ENCODE results near the gene TVP23B. TPM values are rescaled to one million over a fixed set of nuclear protein-coding genes. Genes with fewer than 3 reads are reported as not detected.
"Not testable (repeated sequence)": the region's sequence is repeated elsewhere in the genome, so short reads cannot be mapped to it uniquely, and the experiment has no call there.

Gene TVP23B
- total RNA-seq (10 to 100 TPM; 11.8 to 21.1 (median 15.5) TPM), polyA plus RNA-seq (10 to 100 TPM; 18.8 to 48.5 (median 40.8) TPM)
- long read RNA-seq, donor 1, transcript TVP23B-201 (7 exons, 2,064 nt) = major isoform, 17 of 21 reads
- long read RNA-seq, donor 1, partial matches to known transcripts = 2 of 21 reads
- long read RNA-seq, donor 1, other reads (novel, unspliced or antisense) = 1 of 21 reads
- long read RNA-seq, donor 2, transcript TVP23B-201 (7 exons, 2,064 nt) = major isoform, 39 of 49 reads
- long read RNA-seq, donor 2, partial matches to known transcripts = 2 of 49 reads
- long read RNA-seq, donor 2, other reads (novel, unspliced or antisense) = 2 of 49 reads

- ATAC-seq = peak; percentile 99 to 100 (median 100)
- H3K27me3 ChIP-seq (ENCODE audit: insufficient read depth in 3 of 3, low read length in 2 of 3); H3K9me3 ChIP-seq; intact Hi-C loops (cut with DNase I); H3K36me3 ChIP-seq (ENCODE audit: insufficient read depth in 1 of 2, low read depth in 1 of 2); H3K4me1 ChIP-seq: not testable (repeated sequence)
- peak within 1 kb of the TSS; percentile 81 for H3K27ac ChIP-seq
- DNase-seq = peak; percentile 96 to 98
- 0 to 1% (median 0%) methylated on average over 40 to 55 of the region's 56 CpGs for WGBS, 3 donors
- peak within 1 kb of the TSS; percentile 71 for H3K4me3 ChIP-seq
Measured at GRCh38 chr17:18780991-18781718, at the start of gene TVP23B. TVP23B (plus strand) TSS chr17:18781183; CDS start chr17:18781294, 111 bp downstream.

GRCh38 chr17:18732438-18732837 is 48.5 kb upstream of the TVP23B start:
- H3K27ac ChIP-seq; H3K27me3 ChIP-seq (ENCODE audit: insufficient read depth in 3 of 3, low read length in 2 of 3); H3K4me3 ChIP-seq; DNase-seq; H3K9me3 ChIP-seq; intact Hi-C loops (cut with DNase I); H3K4me1 ChIP-seq: not testable (repeated sequence)
- 86 to 100% (median 87%) methylated on average over 1 of the region's 1 CpG for WGBS, 3 donors
- H3K36me3 ChIP-seq (ENCODE audit: insufficient read depth in 1 of 2, low read depth in 1 of 2) = peaks cover 0 to 61% of the 10 kb centered on the region in 2 donors
- peak in 3 of 4 donors; percentile 20 to 58 (median 44) for ATAC-seq

- peak; percentile 67 to 96 (median 94) for ATAC-seq
- 35 to 81% (median 57%) methylated on average over 3 to 4 of the region's 4 CpGs for WGBS, 3 donors
- H3K4me3 ChIP-seq; H3K4me1 ChIP-seq; intact Hi-C loops (cut with DNase I); DNase-seq; H3K27ac ChIP-seq; H3K9me3 ChIP-seq; H3K27me3 ChIP-seq (ENCODE audit: insufficient read depth in 3 of 3, low read length in 2 of 3): not testable (repeated sequence)
- peaks cover 0 to 59% of the 10 kb centered on the region in 2 donors for H3K36me3 ChIP-seq (ENCODE audit: insufficient read depth in 1 of 2, low read depth in 1 of 2)
Measured at GRCh38 chr17:18733350-18733749, 47.6 kb upstream of the TVP23B start.

- H3K4me3 ChIP-seq; DNase-seq; ATAC-seq; intact Hi-C loops (cut with DNase I); H3K27me3 ChIP-seq (ENCODE audit: insufficient read depth in 3 of 3, low read length in 2 of 3); H3K27ac ChIP-seq; H3K4me1 ChIP-seq; H3K9me3 ChIP-seq: not testable (repeated sequence)
- H3K36me3 ChIP-seq (ENCODE audit: insufficient read depth in 1 of 2, low read depth in 1 of 2) = peaks cover 0 to 14% of the 10 kb centered on the region in 2 donors
- 47 to 76% (median 57%) methylated on average over 7 of the region's 7 CpGs for WGBS, 3 donors
Measured at GRCh38 chr17:18739616-18740391, 41.2 kb upstream of the TVP23B start.

DNA sequence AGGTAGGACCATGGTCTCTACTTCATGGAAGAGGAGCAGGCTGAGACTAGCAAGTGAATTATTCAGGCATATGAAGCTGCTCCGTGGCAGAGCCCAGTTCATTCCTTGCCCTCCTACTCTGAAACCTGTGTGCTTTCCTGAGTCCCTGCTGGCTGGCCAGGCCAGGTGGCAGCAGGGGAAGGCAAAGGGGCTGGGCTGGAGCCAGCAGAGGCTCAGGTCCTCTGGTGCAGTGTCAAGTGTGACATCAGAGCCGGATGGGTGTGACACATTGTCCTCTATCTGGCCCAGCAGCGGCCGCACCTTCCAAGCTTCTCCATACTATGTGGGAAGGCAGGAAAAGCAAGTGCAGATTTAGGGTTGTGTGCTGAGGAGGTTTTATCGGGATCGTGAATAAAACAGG is 39.8 kb upstream of the TVP23B start:
- H3K27me3 ChIP-seq (ENCODE audit: insufficient read depth in 3 of 3, low read length in 2 of 3); intact Hi-C loops (cut with DNase I); H3K4me1 ChIP-seq; H3K9me3 ChIP-seq; H3K4me3 ChIP-seq; H3K36me3 ChIP-seq (ENCODE audit: insufficient read depth in 1 of 2, low read depth in 1 of 2): not testable (repeated sequence)
- ATAC-seq = peak; percentile 88 to 94 (median 90)
- peak in 1 of 2 donors; percentile 52 for DNase-seq
- peak overlapping the region; percentile 36 for H3K27ac ChIP-seq
- WGBS, 3 donors = 72 to 74% (median 74%) methylated on average over 2 to 3 of the region's 6 CpGs

GRCh38 chr17:18743699-18744421 is 37.1 kb upstream of the TVP23B start, which contains the start of gene FBXW10:
FBXW10 (plus strand) TSS chr17:18744054; CDS start chr17:18744245, 191 bp downstream.
- intact Hi-C loops (cut with DNase I); H3K36me3 ChIP-seq (ENCODE audit: insufficient read depth in 1 of 2, low read depth in 1 of 2); DNase-seq; H3K27ac ChIP-seq; H3K27me3 ChIP-seq (ENCODE audit: insufficient read depth in 3 of 3, low read length in 2 of 3); H3K9me3 ChIP-seq; H3K4me3 ChIP-seq; H3K4me1 ChIP-seq: not testable (repeated sequence)
- ATAC-seq = peak in 1 of 4 donors; percentile 38
- 15 to 29% (median 23%) methylated on average over 9 of the region's 10 CpGs for WGBS, 3 donors

- H3K27me3 ChIP-seq (ENCODE audit: insufficient read depth in 3 of 3, low read length in 2 of 3); H3K9me3 ChIP-seq; H3K27ac ChIP-seq; H3K4me1 ChIP-seq; DNase-seq; H3K36me3 ChIP-seq (ENCODE audit: insufficient read depth in 1 of 2, low read depth in 1 of 2); intact Hi-C loops (cut with DNase I); ATAC-seq; H3K4me3 ChIP-seq: not testable (repeated sequence)
- WGBS, 3 donors = 62 to 83% (median 64%) methylated on average over 3 to 4 of the region's 4 CpGs
Measured at GRCh38 chr17:18744726-18745125, 36.3 kb upstream of the TVP23B start.

DNA sequence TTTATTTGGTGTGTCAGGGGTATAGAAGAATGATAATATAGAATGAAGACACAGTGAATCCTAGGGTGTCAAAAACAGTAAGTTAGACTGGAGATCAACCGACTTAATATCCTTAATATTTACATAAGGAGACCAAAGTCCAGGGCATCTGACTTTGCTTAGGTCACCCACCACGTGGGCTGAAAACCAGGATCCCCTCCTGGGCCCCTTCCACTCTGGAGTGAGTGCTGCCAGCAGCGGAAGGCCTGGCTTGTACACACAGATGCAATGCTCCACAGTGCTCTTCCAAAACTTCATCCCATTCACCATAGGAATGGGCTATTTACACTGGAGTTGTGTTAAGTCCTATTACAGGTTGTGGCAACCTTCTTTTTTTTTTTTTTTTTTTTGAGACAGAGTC is 34.4 kb upstream of the TVP23B start:
- WGBS, 3 donors = 53 to 83% (median 72%) methylated on average over 3 of the region's 3 CpGs
- H3K27me3 ChIP-seq (ENCODE audit: insufficient read depth in 3 of 3, low read length in 2 of 3); H3K4me1 ChIP-seq; H3K4me3 ChIP-seq; H3K36me3 ChIP-seq (ENCODE audit: insufficient read depth in 1 of 2, low read depth in 1 of 2); ATAC-seq; H3K27ac ChIP-seq; H3K9me3 ChIP-seq; intact Hi-C loops (cut with DNase I); DNase-seq: not testable (repeated sequence)

- H3K4me3 ChIP-seq; DNase-seq; H3K36me3 ChIP-seq (ENCODE audit: insufficient read depth in 1 of 2, low read depth in 1 of 2); H3K27me3 ChIP-seq (ENCODE audit: insufficient read depth in 3 of 3, low read length in 2 of 3); ATAC-seq; H3K4me1 ChIP-seq; H3K27ac ChIP-seq; intact Hi-C loops (cut with DNase I); H3K9me3 ChIP-seq: not testable (repeated sequence)
- 61 to 66% (median 63%) methylated on average over 6 of the region's 6 CpGs for WGBS, 3 donors
Measured at GRCh38 chr17:18747501-18747900, 33.5 kb upstream of the TVP23B start.

- DNase-seq; H3K4me1 ChIP-seq; ATAC-seq; H3K9me3 ChIP-seq; H3K27me3 ChIP-seq (ENCODE audit: insufficient read depth in 3 of 3, low read length in 2 of 3); H3K36me3 ChIP-seq (ENCODE audit: insufficient read depth in 1 of 2, low read depth in 1 of 2); H3K27ac ChIP-seq; H3K4me3 ChIP-seq; intact Hi-C loops (cut with DNase I): not testable (repeated sequence)
- 85 to 95% (median 89%) methylated on average over 1 of the region's 1 CpG for WGBS, 3 donors
Measured at GRCh38 chr17:18750242-18750641, 30.7 kb upstream of the TVP23B start.

Measured in psoas muscle (tissue), 8 donors.